Upper lobe of right lung (tissue), 1 donor: ENCODE measurements around the gene SPEM2. TPM values are rescaled to one million over a fixed set of nuclear protein-coding genes. Genes with fewer than 3 reads are reported as not detected.
A peak's percentile ranks its signal among the peaks of the same experiment; 100 is the strongest.

Experiments used
- ATAC-seq: fragments of 200-7000 bp; cut with Tn5 transposase; one replicate; pipeline ENCODE4 v1.9.1; 2020; ENCODE audit warnings: mild to moderate bottlenecking, moderate library complexity
- DNase-seq: peaks from one replicate; pipeline ENCODE4 v3.0.0-alpha.2; 2020
- H3K27ac ChIP-seq: fragments of 200-600 bp; one replicate; pipeline ENCODE4 v1.8.0; 2022
- H3K27me3 ChIP-seq: fragments of 200-600 bp; one replicate; pipeline ENCODE4 v1.8.0; 2022; ENCODE audit warnings: mild to moderate bottlenecking
- H3K36me3 ChIP-seq: fragments of 200-600 bp; one replicate; pipeline ENCODE4 v1.8.0; 2022
- H3K4me1 ChIP-seq: fragments of 200-600 bp; one replicate; pipeline ENCODE4 v1.8.0; 2022
- H3K4me3 ChIP-seq: fragments of 200-600 bp; one replicate; pipeline ENCODE4 v1.8.0; 2022; ENCODE audit warnings: mild to moderate bottlenecking
- H3K9me3 ChIP-seq: fragments of 200-600 bp; one replicate; pipeline ENCODE4 v1.8.0; 2022
- intact Hi-C: fragments of 100-400 bp; cut with DNase I; formaldehyde crosslinking; loops from one replicate; pipeline ENCODE4 v1.11.0; 2022
- total RNA-seq: library from RNA; stranded (reverse); fragmentation: NEBNext Ultra II Directional; extraction: Animal tissue kit (Norgen Biotek cat#: 25700); gene quantifications from one replicate; pipeline ENCODE4 v1.2.1, GENCODE V29; 2021
- TF ChIP-seq, protein P1 (sequence below): fragments of 200-600 bp; IDR thresholded peaks from one replicate; pipeline ENCODE4 v1.8.0; 2022; ENCODE audit warnings: antibody characterized with exemption
- donor health status: DM: no; HTN: yes; CAD: no; lungs with severe emphysema.

SPEM2 gene
- total RNA-seq, 1 donor from 2014 or later = not detected

DNA sequence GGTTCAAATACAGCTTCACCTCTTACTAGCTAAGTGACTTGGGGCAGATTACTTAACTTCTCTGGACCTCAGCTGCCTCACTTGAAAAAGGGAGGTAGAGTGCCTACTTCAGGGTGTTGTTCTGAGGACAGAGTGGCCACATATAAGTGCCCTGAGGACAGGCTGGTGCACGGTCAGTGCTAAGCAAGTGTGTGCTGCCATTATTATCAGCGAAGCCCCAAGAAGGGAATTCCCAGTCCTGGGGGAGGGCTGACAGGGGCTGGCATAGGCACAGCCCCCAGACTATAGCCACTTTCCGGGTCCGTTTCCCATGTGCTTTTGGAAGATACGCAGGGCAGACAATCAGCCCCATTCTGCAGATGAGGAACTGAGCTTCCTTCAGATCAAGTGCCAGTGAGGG, 51.5 kb downstream of the SPEM2 start:
- TF ChIP-seq, protein P1, sequence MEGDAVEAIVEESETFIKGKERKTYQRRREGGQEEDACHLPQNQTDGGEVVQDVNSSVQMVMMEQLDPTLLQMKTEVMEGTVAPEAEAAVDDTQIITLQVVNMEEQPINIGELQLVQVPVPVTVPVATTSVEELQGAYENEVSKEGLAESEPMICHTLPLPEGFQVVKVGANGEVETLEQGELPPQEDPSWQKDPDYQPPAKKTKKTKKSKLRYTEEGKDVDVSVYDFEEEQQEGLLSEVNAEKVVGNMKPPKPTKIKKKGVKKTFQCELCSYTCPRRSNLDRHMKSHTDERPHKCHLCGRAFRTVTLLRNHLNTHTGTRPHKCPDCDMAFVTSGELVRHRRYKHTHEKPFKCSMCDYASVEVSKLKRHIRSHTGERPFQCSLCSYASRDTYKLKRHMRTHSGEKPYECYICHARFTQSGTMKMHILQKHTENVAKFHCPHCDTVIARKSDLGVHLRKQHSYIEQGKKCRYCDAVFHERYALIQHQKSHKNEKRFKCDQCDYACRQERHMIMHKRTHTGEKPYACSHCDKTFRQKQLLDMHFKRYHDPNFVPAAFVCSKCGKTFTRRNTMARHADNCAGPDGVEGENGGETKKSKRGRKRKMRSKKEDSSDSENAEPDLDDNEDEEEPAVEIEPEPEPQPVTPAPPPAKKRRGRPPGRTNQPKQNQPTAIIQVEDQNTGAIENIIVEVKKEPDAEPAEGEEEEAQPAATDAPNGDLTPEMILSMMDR = no peak
- ATAC-seq = no peak
- H3K4me1 ChIP-seq = peaks cover 38% of the 10 kb centered on the region
- no peaks in the 10 kb centered on the region for H3K36me3 ChIP-seq
- no peak for DNase-seq
- no peaks in the 10 kb centered on the region for H3K27me3 ChIP-seq
- H3K27ac ChIP-seq = peak overlapping the region; percentile 99
- peak overlapping the region; percentile 90 for H3K4me3 ChIP-seq
- intact Hi-C loops = no loop called here
- no peaks in the 10 kb centered on the region for H3K9me3 ChIP-seq

Other genes starting within 250 kb of the SPEM2 start
- 4.3 TPM for gene ASGR1, start 246.2 kb upstream of the SPEM2 start, total RNA-seq
- gene DLG4, start 205.8 kb upstream of the SPEM2 start, total RNA-seq = 30.7 TPM
- gene ACADVL, start 205.7 kb upstream of the SPEM2 start, total RNA-seq = 544 TPM
- 41.0 TPM for gene DVL2, start 191.1 kb upstream of the SPEM2 start, total RNA-seq
- 36.9 TPM for gene PHF23, start 186.2 kb upstream of the SPEM2 start, total RNA-seq
- gene GABARAP, start 183.2 kb upstream of the SPEM2 start, total RNA-seq = 547 TPM
- 141 TPM for gene CTDNEP1, start 173.9 kb upstream of the SPEM2 start, total RNA-seq
- gene ELP5, start 173.4 kb upstream of the SPEM2 start, total RNA-seq = 35.0 TPM
- gene CLDN7, start 163.1 kb upstream of the SPEM2 start, total RNA-seq = 117 TPM
- 1.6 TPM for gene SLC2A4, start 143.9 kb upstream of the SPEM2 start, total RNA-seq
- not detected for gene YBX2, start 131.0 kb upstream of the SPEM2 start, total RNA-seq
- gene EIF5A, start 118.0 kb upstream of the SPEM2 start, total RNA-seq = 241 TPM
- gene GPS2, start 110.3 kb upstream of the SPEM2 start, total RNA-seq = 62.9 TPM
- gene NEURL4, start 96.3 kb upstream of the SPEM2 start, total RNA-seq = 37.6 TPM
- gene ACAP1, start 89.1 kb upstream of the SPEM2 start, total RNA-seq = 23.2 TPM
- gene KCTD11, start 73.5 kb upstream of the SPEM2 start, total RNA-seq = 8.9 TPM
- gene TMEM95, start 70.5 kb upstream of the SPEM2 start, total RNA-seq = not detected
- 5.8 TPM for gene TNK1, start 44.5 kb upstream of the SPEM2 start, total RNA-seq
- gene PLSCR3, start 31.1 kb upstream of the SPEM2 start, total RNA-seq = 30.3 TPM
- gene TMEM256, start 21.5 kb upstream of the SPEM2 start, total RNA-seq = 45.2 TPM
- 11.7 TPM for gene NLGN2, start 17.8 kb upstream of the SPEM2 start, total RNA-seq
- gene SPEM1, start 5.3 kb upstream of the SPEM2 start, total RNA-seq = not detected
- gene SPEM3, start 3.2 kb downstream of the SPEM2 start, total RNA-seq = not detected
- 7.4 TPM for gene TMEM102, start 9.8 kb downstream of the SPEM2 start, total RNA-seq
- gene FGF11, start 13.9 kb downstream of the SPEM2 start, total RNA-seq = 1.1 TPM
- gene CHRNB1, start 19.4 kb downstream of the SPEM2 start, total RNA-seq = 10.1 TPM
- gene ZBTB4, start 54.0 kb downstream of the SPEM2 start, total RNA-seq = 84.7 TPM
- not detected for gene SLC35G6, start 55.8 kb downstream of the SPEM2 start, total RNA-seq
- gene POLR2A, start 58.8 kb downstream of the SPEM2 start, total RNA-seq = 105 TPM
- 75.7 TPM for gene TNFSF12, start 123.4 kb downstream of the SPEM2 start, total RNA-seq
- gene TNFSF13, start 133.1 kb downstream of the SPEM2 start, total RNA-seq = 101 TPM
- gene SENP3, start 136.3 kb downstream of the SPEM2 start, total RNA-seq = 57.6 TPM
- gene CD68, start 154.0 kb downstream of the SPEM2 start, total RNA-seq = 398 TPM
- 58.2 TPM for gene MPDU1, start 158.2 kb downstream of the SPEM2 start, total RNA-seq
- gene SOX15, start 164.5 kb downstream of the SPEM2 start, total RNA-seq = 0.67 TPM
- gene FXR2, start 189.3 kb downstream of the SPEM2 start, total RNA-seq = 39.3 TPM
- gene SAT2, start 202.2 kb downstream of the SPEM2 start, total RNA-seq = 81.7 TPM
- 0.87 TPM for gene SHBG, start 204.5 kb downstream of the SPEM2 start, total RNA-seq
- 4.8 TPM for gene ATP1B2, start 225.3 kb downstream of the SPEM2 start, total RNA-seq